ENCODE measurements around the gene ORM1. TPM values are rescaled to one million over a fixed set of nuclear protein-coding genes. Genes with fewer than 3 reads are reported as not detected.

Gene ORM1
- total RNA-seq, 1 experiment from 2014 or later: not detected

DNA sequence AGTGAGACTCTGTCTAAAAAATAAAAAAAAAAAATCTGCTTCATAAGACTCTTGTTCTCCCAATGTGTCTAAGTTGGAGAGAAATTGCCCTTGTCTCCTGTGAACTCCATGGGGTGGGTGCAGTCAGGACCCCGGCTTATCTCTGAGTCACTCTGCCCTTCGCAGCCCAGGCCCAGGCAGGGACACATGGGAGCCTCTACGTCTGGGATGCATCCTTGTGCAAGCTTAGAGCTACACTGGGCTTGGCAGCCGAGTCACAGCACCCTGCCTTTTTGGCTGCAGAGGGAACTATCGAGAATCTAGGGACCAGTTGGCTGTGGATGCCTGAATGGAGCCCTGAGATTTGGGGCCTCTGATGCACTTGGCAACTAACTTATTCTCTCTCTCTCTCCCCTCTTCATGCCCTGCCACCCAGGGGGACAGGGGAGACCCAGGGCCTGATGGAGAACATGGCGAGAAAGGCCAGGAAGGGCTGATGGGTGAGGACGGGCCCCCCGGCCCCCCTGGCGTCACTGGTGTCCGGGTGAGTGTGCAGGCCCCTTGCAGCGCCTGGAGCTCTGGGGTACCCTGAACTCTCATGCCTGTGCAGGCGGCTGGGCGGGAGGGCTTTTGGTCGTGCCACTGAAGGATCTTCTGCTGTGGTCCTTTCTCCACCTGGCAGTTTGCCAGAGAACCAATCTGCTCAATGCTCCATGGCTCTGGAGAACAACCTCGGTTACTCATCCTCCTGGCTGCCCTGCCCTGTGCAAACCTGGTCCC lies 47.5 kb upstream of the ORM1 start:
- Histone ChIP-seq H3K27me3 (ENCODE audit: insufficient read depth, low read depth) (no peaks in the 10 kb centered on the region), H3K9me3 (ENCODE audit: insufficient read depth, low read depth) (no peaks in the 10 kb centered on the region), H2AFZ (no peak overlapping the region), H3K4me2 (no peak overlapping the region), H3F3A (ENCODE audit: insufficient read depth, low read depth) (peaks cover 13% of the 10 kb centered on the region; the same call in 1 of the 2 replicates), H3K27ac (no peak overlapping the region), H3K4me1 (replicated peaks; ENCODE audit: insufficient read depth) (peaks cover 28% of the 10 kb centered on the region), H3K36me3 (ENCODE audit: low read depth) (no peaks in the 10 kb centered on the region), H3K79me2 (ENCODE audit: low read depth) (no peaks in the 10 kb centered on the region), H4K20me1 (ENCODE audit: insufficient read depth) (no peaks in the 10 kb centered on the region; the same call in 1 of the 2 replicates), H3K9me2 (ENCODE audit: insufficient read depth) (no peaks in the 10 kb centered on the region), H3K4me3 (no peak overlapping the region)
- TF ChIP-seq CTCF (conservative IDR thresholded peaks at IDR 0.05) (no peak), EZH2 (IDR thresholded peaks at IDR 0.05; ENCODE audit: low read depth) (no peak)
- POLR2A ChIA-PET (ENCODE audit: unreplicated experiment): no interaction called here
- intact Hi-C loops (cut with micrococcal nuclease; ENCODE audit: unreplicated experiment): loop anchor here (5.0 kb wide), 1 partner anchor 43 kb away; no protein-coding TSS in a partner anchor
- CTCF ChIA-PET: interaction anchor here (0.7 kb wide), 1 partner anchor 30 kb away, joined by 7 read pairs; no protein-coding TSS in a partner anchor
- DNase-seq: no peak
- no TSS peak for BruUV-seq (replicated peaks)

- BruUV-seq (replicated peaks): no TSS peak
Observed at GRCh38 chr9:114276908-114277821, 45.7 kb upstream of the ORM1 start.

More at GRCh38 chr9:114276908-114277821, 45.7 kb upstream of the ORM1 start:
- H3K36me3 ChIP-seq (ENCODE audit: low read depth): no peaks in the 10 kb centered on the region
- H3K4me2 ChIP-seq: peak overlapping the region; percentile 11; the same call in 1 of the 2 replicates
- peak overlapping the region; percentile 37; the same call in 1 of the 2 replicates for H3K27ac ChIP-seq
- peaks cover 28% of the 10 kb centered on the region for H3K4me1 ChIP-seq (replicated peaks; ENCODE audit: insufficient read depth)
- peaks cover 13% of the 10 kb centered on the region; the same call in 1 of the 2 replicates for H3F3A ChIP-seq (ENCODE audit: insufficient read depth, low read depth)
- no peak overlapping the region for H3K4me3 ChIP-seq
- TF ChIP-seq EZH2 (IDR thresholded peaks at IDR 0.05; ENCODE audit: low read depth) (no peak), CTCF (conservative IDR thresholded peaks at IDR 0.05) (no peak)
- no peaks in the 10 kb centered on the region for H3K79me2 ChIP-seq (ENCODE audit: low read depth)
- ChIA-PET POLR2A (ENCODE audit: unreplicated experiment) (interaction anchor here (0.7 kb wide), 1 partner anchor 69 kb away, joined by 4 read pairs; no protein-coding TSS in a partner anchor), CTCF (no interaction called here)
- H3K9me2 ChIP-seq (ENCODE audit: insufficient read depth): no peaks in the 10 kb centered on the region
- no peak overlapping the region for H2AFZ ChIP-seq
- H4K20me1 ChIP-seq (ENCODE audit: insufficient read depth): no peaks in the 10 kb centered on the region; the same call in 1 of the 2 replicates
- H3K27me3 ChIP-seq (ENCODE audit: insufficient read depth, low read depth): no peaks in the 10 kb centered on the region
- DNase-seq: peak; percentile 19 to 60
- intact Hi-C loops (cut with micrococcal nuclease; ENCODE audit: unreplicated experiment): loop anchor here (5.0 kb wide), 1 partner anchor 45 kb away; no protein-coding TSS in a partner anchor
- no peaks in the 10 kb centered on the region for H3K9me3 ChIP-seq (ENCODE audit: insufficient read depth, low read depth)

Data from PC-9 (cell line).